Activated CD4-positive, alpha-beta T cell treated with anti-CD3 and anti-CD28 coated beads, Interleukin-2, amount 50 U/mL, for 48 hours (primary cell): ENCODE measurements around the gene NTN4.
"Not testable (repeated sequence)": the region's sequence is repeated elsewhere in the genome, so short reads cannot be mapped to it uniquely, and the experiment has no call there.

Source experiments
- DNase-seq, 2 experiments: peaks; one replicate each; pipeline ENCODE4 v3.0.0-alpha.2; 2020

The NTN4 gene

DNA sequence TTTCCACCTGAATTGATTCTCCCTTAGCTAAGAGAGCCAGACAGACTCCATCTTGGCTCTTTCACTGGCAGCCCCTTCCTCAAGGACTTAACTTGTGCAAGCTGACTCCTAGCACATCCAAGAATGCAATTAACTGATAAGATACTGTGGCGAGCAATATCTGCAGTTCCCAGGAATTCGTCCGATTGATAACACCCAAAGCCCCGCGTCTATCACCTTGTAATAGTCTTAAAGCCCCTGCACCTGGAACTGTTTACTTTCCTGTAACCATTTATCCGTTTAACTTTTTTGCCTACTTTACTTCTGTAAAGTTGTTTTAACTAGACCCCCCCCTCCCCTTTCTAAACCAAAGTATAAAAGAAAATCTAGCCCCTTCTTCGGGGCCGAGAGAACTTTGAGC is 44.5 kb downstream of the NTN4 start:
- DNase-seq, result not testable (repeated sequence)

DNA sequence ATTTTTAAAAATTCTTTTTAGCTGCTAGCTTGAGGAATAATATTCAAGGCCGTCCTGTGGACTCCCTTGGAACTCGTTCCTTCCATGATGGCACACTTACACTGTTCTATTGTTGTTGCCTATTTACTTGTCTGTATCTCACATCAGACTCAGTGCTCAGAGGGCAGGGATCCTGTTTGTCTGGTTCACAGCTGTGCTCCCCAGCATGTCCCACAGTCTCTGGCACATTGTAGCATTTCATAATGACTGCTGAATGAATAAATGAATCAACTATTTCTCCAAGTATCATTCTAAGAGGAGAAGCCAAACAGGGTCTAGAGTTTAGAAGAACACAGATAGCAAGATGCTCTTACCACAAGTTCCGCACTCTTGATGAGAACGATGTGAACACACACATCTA is 48.0 kb downstream of the NTN4 start:
- DNase-seq, result no peak

DNA sequence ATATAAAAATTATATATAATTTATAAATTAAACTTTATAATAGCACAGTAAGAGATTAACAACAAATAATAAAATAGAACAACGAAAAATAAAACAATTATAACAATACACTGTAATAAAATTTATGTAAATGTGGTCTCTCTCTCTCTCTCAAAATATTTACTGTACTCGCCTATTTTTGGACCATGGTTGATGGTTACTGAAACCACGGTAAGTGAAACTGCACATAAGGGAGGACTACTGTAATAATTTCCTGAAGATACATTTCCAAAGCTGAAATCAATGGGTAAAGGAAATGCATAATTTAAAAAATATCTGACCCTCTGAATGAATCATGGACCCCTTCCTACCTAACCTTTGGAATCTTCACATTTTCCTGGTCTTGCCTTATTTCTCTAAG is 48.9 kb downstream of the NTN4 start:
- DNase-seq, result no peak

DNA sequence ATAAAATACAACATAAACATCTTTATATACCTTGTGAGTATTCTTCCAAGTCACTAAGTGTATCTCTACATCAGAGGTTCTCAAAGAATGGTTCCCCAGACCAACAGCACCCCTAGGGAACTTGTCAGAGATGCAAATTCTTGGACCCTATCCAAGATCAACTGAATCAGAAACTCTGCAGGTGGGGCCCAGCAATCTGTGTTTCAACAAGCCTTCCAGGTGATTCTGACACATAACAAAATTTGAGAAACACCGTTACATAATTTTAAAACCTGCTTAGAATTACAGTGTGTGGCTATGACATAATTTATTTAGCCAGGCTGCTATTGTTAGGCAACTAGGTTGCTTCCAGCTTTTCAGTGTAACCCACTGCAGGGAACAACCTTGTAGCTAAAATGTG is 49.8 kb downstream of the NTN4 start:
- no peak for DNase-seq

DNA sequence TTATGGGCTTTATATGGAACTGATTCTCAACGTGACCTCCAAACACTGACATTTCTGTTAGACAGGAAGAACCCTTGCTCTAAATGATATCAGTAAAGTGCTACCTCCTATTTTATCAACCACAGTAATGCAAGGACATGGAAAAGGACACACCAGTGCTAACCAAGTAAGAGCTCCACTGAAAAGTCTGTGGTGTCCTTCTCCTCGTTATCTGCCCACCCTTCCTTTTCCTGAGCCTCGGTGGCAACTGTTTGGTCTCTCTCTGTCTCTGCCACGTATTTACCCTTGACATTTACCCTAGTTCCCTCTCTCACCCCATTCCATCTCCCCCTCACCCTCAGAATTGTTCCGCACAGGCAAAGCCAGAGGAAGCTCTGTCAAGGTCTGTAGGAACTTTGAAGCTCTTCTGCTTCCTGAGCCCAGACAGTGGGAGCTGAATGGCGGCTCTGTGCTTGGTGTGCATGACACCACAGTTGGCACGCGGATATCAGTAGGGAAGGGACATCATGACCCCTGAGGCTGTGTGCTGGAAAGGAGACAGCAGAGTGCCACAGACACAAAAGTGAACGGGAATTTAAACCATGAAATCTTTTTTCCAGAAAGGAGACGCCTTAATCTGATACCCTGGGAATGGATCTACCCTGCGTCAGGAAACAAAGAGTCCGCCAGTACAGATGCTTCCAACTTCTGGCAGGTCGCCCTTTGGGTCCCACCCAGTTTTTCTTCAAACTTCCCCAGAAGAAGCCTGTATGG is 50.8 kb downstream of the NTN4 start:
- no peak for DNase-seq

- no peak for DNase-seq
Observed at GRCh38 chr12:95738024-95738611, 52.4 kb downstream of the NTN4 start.

DNA sequence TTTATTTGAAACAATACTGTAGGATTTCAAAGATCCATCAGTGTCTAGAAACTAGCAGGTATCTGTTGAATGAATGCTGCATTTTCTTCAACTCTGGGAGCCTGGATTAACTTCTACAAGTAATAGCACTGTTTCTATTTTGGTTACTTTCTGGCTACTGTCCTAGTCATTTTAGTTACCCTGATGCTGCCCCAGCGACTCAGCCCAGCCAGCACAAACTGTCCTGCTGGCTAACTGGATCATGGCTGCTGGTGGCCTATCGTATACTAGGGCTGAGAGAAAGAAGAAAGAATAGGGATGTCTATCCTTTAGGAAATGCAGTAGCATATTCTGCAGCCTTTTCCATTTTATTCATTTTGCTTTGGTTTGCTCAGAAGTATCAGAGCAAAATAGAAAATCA is 53.9 kb downstream of the NTN4 start:
- DNase-seq, result no peak

DNA sequence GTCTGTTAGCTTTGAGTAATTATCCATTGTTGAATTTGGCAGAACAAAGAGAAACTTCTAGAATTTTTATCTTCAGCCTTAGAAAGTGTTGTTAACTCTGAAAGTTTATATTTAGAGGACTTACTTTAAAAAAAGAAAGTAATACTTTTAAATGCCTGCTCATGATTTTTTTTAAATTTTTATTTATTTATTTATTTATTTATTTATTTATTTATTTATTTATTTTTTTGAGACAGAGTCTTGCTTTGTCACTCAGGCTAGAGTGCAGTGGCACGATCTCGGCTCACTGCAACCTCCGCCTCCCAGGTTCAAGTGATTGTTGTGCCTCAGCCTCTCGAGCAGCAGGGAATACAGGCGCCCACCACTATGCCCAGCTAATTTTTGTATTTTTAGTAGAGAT is 54.8 kb downstream of the NTN4 start:
- not testable (repeated sequence) for DNase-seq

DNA sequence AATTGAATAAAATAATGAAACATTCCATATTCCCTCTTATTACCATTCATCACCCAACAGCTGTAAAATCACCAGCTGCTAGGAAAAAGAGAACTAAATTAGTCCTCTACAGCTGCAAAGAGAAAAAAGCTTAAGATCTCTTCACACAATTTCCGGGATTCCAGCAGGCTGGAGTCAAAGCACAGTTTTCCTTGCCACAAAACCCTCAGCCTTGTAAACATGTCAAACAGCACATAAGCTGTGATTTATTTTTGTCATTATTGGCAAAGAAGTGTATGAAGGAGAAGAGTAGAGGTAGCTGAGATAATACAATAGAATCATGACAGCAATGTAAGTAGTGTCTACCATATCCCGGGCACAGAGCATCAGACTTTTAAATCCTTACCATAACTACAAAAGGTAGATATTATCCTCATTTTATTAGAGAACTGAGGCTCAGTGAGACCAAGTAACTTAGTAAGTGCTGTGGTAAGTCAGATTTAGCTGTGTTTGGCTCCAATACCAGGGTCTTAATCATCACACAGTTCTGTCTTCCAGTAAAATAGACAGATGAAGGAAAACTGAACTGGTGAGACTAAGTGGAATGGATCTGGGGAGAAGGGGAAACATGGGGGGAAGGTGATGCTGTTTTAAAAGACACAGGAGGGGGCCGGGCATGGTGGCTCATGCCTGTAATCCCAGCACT is 57.3 kb downstream of the NTN4 start:
- DNase-seq, result no peak

DNA sequence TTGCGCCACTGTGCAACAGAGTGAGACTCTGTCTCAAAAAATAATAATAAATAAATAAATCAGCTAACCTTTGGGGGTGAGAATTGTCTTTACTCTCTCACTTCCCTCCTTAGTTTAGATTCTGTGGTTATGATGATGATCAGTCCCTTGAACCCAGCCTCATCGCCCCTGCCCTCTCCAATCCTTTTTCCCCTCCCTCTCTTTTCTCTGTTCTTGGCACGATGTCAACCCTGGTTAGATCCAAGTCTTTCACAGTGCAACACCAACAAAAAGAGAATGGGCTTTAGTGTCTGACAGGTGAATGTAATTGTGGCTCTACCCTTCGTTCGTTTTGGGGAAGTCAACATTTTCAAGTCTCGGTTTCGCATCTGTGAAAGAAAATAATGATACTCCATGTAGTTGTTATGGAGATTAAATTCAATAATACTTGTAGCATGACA is 59.0 kb downstream of the NTN4 start:
- DNase-seq, result no peak

DNA sequence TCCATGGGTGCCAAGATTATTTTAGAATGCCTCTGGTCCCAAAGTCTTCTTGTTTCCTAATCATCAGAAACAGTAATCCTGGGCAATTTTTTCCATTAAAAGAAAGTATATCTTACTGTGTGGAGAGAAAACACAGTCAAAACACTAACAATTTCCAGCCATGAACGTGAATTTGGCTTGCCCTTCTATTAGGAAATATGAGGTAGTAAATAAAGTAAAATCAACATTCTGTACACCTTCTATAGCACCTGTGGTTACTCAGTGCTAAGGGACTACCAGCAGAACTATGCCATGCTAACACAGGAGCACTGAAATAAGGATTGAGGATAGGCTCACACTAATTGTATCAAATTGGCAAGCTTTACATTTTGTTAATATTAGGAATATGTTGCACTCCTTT is 60.1 kb downstream of the NTN4 start:
- DNase-seq, result no peak

DNA sequence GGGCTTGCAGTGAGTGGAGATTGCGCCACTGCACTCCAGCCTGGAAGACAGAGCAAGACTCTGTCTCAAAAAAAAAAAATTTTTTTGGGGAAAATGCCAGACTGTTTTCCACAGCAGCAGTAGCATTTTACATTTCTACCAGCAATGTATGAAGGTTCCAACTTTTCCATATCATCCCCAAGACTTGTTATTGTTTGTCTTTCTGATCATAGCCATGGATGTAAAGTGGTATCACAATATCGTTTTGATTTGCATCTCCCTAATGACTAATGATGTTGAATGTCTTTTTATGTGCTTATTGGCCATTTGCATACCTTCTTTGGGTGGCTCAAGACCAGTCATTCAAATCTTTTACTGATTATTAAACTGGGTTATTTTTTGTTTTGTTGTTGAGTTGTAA is 63.7 kb downstream of the NTN4 start:
- DNase-seq, result no peak

DNA sequence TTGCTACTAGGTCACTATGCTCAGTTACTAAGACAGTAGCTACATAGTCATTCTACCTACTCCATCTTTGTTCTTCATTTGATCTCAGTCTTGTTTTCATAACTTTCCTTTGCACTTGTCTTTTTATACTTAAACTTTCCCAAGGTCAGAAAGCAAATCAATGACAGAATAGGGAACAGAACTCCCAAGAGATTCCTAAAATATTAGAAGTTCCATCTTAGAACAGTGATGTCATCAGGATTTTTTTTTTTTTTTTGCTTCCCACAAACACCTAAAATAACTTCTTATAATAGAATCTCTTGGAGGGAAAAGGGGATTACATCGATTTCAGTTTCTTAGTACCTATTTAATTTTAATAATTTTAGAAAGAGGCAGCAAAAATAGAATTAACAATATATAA is 65.8 kb downstream of the NTN4 start:
- no peak for DNase-seq

- DNase-seq, result no peak
Observed at GRCh38 chr12:95723693-95724384, 66.7 kb downstream of the NTN4 start.

- DNase-seq, result no peak
Observed at GRCh38 chr12:95721320-95721719, 69.2 kb downstream of the NTN4 start.

DNA sequence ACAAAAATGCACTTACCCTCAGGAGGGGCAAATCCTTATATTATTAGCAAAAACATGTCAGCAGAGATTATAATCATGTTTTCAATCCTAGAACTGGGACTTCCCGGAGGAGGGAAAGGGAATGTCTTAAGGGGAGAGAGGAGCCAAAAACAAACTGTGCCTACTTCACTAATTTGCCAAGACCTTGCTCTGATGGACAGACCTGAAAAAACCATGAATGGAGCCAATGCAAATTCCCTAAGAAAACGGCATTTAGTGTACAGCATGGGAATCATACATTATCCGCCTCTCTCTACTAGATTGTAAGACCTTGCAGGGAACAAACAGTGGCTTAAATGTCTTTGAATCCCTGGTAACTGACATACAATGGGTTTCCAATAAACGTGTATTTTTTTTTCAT is 70.4 kb downstream of the NTN4 start:
- DNase-seq, result no peak

DNA sequence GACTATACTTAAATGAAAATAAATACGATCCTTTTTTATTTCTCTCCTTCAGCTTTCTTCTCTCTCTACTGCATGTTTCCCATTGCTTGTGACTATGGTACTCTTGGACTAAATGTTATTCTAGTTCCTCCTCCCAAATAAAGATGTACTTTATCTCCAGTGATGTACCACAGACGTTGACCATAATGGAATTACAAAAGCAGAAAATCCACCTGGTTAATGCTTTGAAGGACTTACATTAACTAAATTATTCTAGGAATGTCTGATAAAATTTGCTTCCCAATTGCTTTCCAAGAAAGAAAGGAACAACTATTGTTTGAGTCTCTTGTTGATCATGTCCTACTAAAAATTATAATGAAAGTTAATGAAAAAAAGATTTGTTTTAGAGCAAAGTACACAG is 71.8 kb downstream of the NTN4 start:
- no peak for DNase-seq

- no peak for DNase-seq
Observed at GRCh38 chr12:95718006-95718431, 72.5 kb downstream of the NTN4 start.

- no peak for DNase-seq
Observed at GRCh38 chr12:95717316-95717928, 73.1 kb downstream of the NTN4 start.

- DNase-seq, result no peak
Observed at GRCh38 chr12:95715177-95715576, 75.4 kb downstream of the NTN4 start.

DNA sequence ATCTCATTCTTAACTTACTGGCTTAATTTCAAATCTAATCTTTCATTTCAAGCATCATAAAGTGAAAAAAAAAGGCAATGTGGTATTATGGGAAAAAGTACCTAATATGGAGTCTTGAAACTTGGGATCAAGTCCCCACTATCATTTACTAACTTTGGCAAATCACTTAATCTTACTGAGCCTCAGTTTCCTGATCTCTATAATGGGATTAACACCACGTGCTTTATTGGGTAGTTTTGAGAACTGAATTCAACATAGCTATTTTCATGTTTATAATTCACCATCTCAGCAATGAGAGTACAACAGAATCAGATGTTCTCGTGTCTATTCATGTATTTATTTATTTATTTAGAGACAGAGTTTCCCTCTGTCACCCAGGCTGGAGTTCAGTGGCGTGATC is 78.3 kb downstream of the NTN4 start:
- DNase-seq, result no peak

- no peak for DNase-seq
Observed at GRCh38 chr12:95710386-95710785, 80.2 kb downstream of the NTN4 start.

DNA sequence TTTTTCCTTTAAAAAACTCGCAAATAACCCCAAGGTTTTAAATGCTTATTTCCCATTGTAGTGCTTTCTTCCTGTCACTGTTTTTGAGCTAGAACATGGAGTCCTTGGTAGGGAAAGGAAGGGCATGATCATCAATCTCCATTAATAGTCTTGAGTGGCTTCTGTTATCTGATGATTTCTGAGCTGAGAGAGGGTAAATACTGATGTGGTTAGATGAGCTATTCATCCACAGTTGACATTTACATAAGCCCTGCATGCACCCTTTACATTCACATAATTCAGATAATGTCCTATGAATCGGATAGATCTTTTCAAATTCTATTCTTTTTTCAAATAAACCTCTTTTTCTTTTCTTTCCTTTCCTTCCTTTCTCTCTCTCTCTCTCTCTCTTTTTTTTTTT is 81.4 kb downstream of the NTN4 start:
- no peak for DNase-seq
